MV-4-11 (cell line): ENCODE measurements around the gene TMEM272.

Source experiments
- DNase-seq: peaks from one replicate; lab custom pipeline; 2025; lab: John Stamatoyannopoulos, UW

Gene TMEM272

DNA sequence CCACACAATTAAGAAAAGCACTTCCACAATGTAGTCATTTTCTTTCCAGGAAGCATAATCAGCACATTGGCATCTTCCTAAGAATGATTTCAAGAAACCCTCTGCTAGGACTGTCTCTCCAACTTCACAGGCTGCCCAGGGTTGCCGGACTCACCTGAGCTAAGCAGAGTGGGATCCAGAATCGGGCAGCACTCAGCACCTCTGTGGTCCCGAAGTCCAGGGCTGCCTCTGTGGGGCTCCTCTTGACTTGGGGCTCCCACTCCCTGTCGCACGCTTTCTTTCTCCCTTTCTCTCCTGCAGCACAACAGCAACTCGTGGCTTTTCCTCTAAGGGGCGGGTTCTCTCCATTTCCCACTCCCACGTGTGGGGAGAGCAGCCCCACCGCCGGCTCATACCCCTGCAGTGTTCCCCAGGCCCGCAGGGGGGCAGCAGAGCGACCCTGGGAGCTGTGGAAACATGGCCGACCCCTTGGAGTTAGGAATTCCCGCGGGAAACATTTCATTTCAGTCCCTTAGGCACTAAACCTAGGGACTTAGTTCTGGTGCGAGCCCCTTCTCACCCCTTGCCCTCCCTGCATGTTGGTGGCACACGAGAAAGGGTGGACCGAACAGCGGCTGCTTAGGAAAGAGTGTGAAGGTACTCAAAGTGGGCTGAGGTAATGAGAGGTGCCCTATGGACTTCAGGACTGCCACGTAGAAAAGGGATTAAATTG is at the start of gene TMEM272:
TSS of gene TMEM272 (minus strand) at position 316 of the 712 bp plus-strand sequence. CDS start 6,647 bp downstream, outside the sequence.
- peak; percentile 17 for DNase-seq

- no peak for DNase-seq
Observed at GRCh38 chr13:51894239-51894638, 49.3 kb upstream of the TMEM272 start.

GRCh38 chr13:51892657-51893056 is 47.7 kb upstream of the TMEM272 start:
- no peak for DNase-seq

- no peak for DNase-seq
Observed at GRCh38 chr13:51887468-51887867, 42.5 kb upstream of the TMEM272 start.

DNA sequence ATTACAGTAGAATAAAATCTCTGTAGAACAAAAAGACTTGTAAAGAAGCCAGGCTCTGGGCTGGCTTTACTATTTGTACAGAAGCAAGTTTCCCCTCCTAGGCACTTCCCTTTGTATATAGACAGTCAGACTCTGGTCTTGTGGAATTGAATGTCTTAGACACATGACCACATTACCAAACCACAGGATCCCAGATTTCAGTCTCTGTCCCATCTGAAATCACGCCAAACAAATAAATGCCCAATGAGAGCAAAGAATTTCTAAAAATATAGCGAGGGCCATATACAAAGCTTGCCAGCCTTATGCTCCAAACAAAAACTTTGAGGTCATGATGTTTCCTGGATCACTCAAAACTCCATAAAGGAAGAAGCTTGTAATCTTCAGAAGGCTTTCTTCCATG is 40.7 kb upstream of the TMEM272 start:
- DNase-seq, result no peak

- DNase-seq, result no peak
Observed at GRCh38 chr13:51883226-51883600, 38.2 kb upstream of the TMEM272 start.

- no peak for DNase-seq
Observed at GRCh38 chr13:51882570-51883225, 37.7 kb upstream of the TMEM272 start.

DNA sequence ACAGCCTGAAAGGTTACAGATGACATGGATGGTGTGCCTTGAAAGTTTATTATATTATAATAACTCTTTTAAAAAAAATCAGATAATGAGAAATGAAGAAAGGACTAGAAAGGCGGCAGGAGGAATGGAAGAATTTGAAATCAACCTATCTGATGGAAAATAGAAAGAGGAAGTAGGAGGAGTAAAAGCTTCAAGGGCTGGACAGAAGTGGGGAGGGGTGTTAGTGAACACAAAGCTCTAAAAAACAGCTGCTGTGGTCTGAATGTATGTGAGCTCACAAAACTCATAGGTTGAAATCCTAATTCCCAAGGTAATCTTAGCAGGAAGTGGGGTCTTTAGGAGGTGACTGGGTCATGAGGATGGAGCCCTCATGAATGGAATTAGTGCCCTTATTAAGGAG is 36.3 kb upstream of the TMEM272 start:
- DNase-seq, result peak; percentile 7

DNA sequence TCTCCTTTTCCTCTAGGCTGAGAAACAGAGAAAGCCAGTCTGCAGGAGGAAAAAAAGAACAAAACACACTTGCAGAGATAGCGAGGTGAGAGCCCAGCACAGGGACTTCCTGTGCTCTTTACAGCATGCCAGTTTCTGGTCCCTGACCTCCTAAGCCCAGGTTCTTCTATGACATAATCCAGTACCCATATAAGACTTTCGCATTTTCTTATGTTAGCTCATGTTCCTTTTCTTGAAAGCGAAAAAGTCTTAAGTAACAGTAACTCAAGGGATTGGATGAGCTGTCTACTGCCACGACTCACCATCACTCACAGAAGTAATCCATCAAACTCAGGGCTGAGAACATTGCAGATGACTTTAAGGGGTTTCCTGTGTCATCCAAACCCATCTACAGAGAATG is 34.2 kb upstream of the TMEM272 start:
- DNase-seq, result peak; percentile 22

- DNase-seq, result no peak
Observed at GRCh38 chr13:51874651-51875050, 29.7 kb upstream of the TMEM272 start.

DNA sequence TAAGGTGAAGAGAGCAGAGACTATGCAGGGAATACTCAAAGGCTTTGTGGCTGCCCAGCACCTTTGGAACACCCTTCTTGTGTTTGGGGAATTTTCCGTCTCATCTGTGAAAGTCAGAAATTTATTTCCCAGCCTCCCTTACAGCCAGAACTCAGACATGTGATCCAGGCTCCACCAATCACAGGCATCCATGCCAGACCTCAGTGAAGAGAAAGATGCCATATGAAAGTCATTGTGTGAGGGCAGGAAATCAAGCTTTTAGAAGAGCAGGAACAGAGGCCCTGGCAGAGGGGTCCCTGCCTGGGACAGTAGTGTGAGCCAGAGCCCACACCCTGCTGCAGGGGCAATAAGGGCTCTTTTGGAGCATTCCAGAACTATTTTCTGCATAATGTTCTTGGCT is 28.9 kb upstream of the TMEM272 start:
- DNase-seq, result no peak

DNA sequence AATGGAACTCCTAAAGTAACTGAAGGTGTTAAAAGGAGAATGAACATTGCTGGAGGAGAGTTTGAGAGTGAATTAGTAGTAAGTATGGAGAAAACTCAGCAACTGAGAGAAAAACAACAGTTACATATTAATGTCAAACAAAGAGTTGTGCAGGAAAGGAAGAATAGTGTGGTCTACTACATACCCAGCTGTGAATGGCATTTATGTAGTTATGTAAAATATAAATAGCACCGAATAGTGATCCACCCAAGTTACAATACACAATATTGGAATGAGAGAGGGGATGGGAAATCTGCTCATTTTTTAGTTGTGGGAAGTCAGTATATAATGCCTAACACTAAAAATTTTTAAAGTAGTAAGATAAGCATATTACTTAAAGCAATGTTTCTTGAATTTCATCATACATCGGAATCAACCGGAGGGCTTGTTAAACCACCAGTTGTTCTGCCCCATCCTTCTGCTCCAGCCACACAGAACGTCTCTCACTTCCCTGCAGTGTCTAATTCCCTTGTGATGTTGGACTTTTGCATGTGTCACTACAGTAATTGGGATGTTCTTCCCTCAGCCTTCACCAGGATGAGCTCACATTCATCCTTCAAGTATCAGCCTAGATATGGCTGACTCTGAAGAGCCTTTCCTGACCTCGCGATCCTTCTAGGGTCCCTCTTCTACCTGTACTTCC is 28.3 kb upstream of the TMEM272 start:
- no peak for DNase-seq

DNA sequence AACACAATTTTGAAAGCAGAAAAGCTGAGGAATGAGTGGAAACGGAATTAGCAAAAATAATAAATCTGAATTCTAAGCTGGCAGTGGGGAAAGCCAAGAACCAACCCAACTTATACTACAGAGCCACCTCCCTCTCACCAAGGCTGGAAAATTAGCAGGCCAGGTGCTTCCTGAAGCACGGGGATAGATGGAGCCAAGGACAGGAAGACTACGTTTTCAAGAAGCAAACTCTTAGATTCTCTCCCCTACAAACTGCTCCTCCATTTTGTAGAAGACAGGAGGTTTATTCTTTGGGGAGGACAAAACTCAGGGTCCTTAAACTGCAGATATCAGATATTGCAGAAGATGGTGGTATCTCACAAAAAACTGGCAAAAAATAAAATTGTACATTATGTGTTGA is 25.6 kb upstream of the TMEM272 start:
- DNase-seq, result no peak

- DNase-seq, result no peak
Observed at GRCh38 chr13:51869916-51870315, 24.9 kb upstream of the TMEM272 start.

GRCh38 chr13:51867062-51867461 is 22.1 kb upstream of the TMEM272 start:
- DNase-seq, result no peak

GRCh38 chr13:51865838-51866237 is 20.9 kb upstream of the TMEM272 start:
- no peak for DNase-seq

DNA sequence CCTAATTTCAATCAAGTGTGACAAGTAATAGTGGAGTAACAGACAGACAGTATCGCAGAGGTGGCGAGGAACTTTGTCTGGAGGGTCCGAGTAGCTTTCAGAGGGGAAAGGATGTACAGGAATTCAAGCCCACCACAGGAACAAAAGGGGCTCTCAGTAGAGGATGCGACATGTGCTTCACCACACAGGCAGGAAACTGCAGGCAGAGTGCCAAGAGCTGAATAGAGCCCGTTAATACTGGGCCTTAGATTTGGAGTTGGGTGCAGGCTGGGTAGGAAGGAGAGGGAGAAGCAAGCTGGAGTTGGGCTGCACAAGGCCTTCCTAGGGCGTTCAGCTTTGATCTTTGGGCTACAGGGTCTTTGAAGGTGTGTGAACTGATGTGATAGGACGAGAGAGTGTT is 18.0 kb upstream of the TMEM272 start:
- no peak for DNase-seq

DNA sequence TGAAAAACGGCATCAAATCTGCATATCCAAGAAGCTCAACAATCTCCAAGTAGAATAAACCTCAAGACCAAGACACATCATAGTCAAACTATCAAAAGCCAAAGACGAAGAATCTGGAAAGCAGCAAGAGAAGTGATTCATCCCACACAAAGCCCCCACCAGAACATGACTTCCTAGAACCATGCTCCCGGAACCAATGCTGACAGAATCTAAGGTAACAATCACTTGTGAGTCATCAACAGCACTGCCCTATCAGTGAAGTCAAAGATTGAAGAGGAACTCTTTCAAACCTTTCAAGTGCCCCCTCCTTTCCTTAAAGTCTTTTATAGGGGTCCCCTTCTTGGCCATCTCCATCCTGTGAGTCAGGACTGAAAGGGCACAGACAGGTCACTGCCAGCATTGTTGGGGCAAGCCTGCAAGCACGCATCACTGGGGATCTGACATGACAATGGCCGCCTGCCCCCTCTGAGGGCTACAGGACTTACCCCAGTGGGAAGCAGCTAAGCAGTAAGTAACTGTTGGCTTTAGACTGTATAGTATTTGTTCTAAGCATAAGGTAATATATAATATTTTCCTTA is 16.8 kb upstream of the TMEM272 start, which contains the start of gene CCDC70:
TSS of gene CCDC70 (plus strand) at position 247 of the 578 bp plus-strand sequence. CDS start 3,443 bp downstream, outside the sequence.
- DNase-seq, result no peak

GRCh38 chr13:51858433-51859247 is 13.7 kb upstream of the TMEM272 start:
- no peak for DNase-seq

DNA sequence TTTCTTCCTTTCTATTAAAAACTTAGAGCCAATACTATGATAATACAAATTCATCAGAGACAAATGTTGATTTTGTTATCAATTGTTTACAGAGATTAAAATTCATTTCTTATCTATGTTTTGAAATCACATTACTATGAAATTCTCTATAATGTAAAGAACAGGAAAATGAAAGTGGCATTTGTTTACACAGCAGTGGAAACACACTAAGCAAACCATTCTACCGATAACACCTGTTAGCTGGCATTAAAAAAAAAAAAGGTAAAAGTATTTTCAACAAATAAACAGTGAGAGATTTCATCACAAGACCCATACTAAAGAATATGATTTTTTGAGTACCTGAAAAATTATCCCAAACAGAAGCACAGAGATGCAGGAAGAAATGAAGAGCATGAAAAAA is 12.0 kb upstream of the TMEM272 start:
- DNase-seq, result no peak

DNA sequence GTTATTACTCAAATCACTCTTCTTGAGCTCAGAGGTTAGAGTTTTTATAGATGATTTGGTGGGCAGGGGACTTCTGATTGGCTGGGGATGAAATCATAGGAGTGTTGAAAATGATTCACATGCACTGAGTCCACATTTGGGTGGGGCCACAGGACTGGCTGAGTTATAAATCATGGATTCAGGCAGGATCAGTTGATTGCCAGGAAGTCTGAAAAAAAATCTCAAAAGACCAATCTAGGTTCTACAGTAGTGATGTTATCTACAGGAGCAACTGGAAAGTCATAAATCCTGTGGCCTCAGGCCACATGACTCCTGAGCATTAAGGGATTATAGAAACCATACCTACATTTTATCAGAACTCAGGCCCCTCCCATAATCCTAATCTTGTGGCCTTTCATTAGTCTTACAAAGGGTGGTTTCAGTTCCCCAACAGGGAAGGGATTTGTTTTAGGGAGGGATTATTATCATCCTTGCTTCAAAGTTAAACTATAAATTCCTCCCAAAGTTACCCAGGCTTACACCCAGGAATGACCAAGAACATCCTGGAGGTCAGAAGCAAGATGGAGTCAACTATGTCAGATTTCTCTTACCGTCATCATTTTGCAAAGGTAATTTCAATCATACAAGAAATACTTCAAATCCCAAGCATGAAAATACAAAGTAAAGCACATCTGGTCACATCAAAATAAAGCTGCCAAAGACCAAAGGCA is 11.2 kb upstream of the TMEM272 start:
- peak; percentile 30 for DNase-seq
